ENCODE measurements around the gene GCAT.

- TF ChIP-seq CTCF (IDR thresholded peaks at IDR 0.05) (no peak), POLR2A (IDR thresholded peaks at IDR 0.05) (no peak)
Observed at GRCh38 chr22:37809672-37810333, 2.1 kb downstream of the GCAT start.
